ENCODE measurements around the gene CBFB.
A peak's percentile ranks its signal among the peaks of the same experiment; 100 is the strongest.

The CBFB gene

GRCh38 chr16:66996324-66996982 is 32.5 kb upstream of the CBFB start:
- TF ChIP-seq CTCF (IDR thresholded peaks at IDR 0.05; ENCODE audit: extremely low read depth, insufficient read depth, missing control alignments), result no peak
- DNase-seq (ENCODE audit: low spot score), result no peak
- in situ Hi-C loops (cut with MboI; ENCODE audit: low pct_unique_long_range_greater_than_20kb, low sequenced_read_pairs, unreplicated experiment), result no loop called here

GRCh38 chr16:66996983-66997358 is 32.0 kb upstream of the CBFB start:
- in situ Hi-C loops (cut with MboI; ENCODE audit: low pct_unique_long_range_greater_than_20kb, low sequenced_read_pairs, unreplicated experiment), result no loop called here
- no peak for TF ChIP-seq CTCF (IDR thresholded peaks at IDR 0.05; ENCODE audit: extremely low read depth, insufficient read depth, missing control alignments)

GRCh38 chr16:67000384-67001351 is 28.3 kb upstream of the CBFB start:
- TF ChIP-seq CTCF (IDR thresholded peaks at IDR 0.05; ENCODE audit: extremely low read depth, insufficient read depth, missing control alignments), result no peak
- DNase-seq (ENCODE audit: low spot score), result peak; percentile 78
- in situ Hi-C loops (cut with MboI; ENCODE audit: low pct_unique_long_range_greater_than_20kb, low sequenced_read_pairs, unreplicated experiment), result no loop called here

More at GRCh38 chr16:66996983-66997358, 32.0 kb upstream of the CBFB start:
- no peak for DNase-seq (ENCODE audit: low spot score)

GRCh38 chr16:67001726-67002125 is 27.2 kb upstream of the CBFB start:
- in situ Hi-C loops (cut with MboI; ENCODE audit: low pct_unique_long_range_greater_than_20kb, low sequenced_read_pairs, unreplicated experiment), result no loop called here
- no peak for DNase-seq (ENCODE audit: low spot score)
- no peak for TF ChIP-seq CTCF (IDR thresholded peaks at IDR 0.05; ENCODE audit: extremely low read depth, insufficient read depth, missing control alignments)

GRCh38 chr16:67006930-67007658 is 21.9 kb upstream of the CBFB start:
- in situ Hi-C loops (cut with MboI; ENCODE audit: low pct_unique_long_range_greater_than_20kb, low sequenced_read_pairs, unreplicated experiment), result no loop called here
- TF ChIP-seq CTCF (IDR thresholded peaks at IDR 0.05; ENCODE audit: extremely low read depth, insufficient read depth, missing control alignments), result no peak
- no peak for DNase-seq (ENCODE audit: low spot score)

GRCh38 chr16:67009158-67009557 is 19.8 kb upstream of the CBFB start:
- no peak for DNase-seq (ENCODE audit: low spot score)
- no peak for TF ChIP-seq CTCF (IDR thresholded peaks at IDR 0.05; ENCODE audit: extremely low read depth, insufficient read depth, missing control alignments)
- in situ Hi-C loops (cut with MboI; ENCODE audit: low pct_unique_long_range_greater_than_20kb, low sequenced_read_pairs, unreplicated experiment), result no loop called here
